Activated B cell treated with CpG ODN at 0.5 μM for 24 hours (primary cell): ENCODE results near the gene BEND5. TPM values are rescaled to one million over a fixed set of nuclear protein-coding genes. Genes with fewer than 3 reads are reported as not detected.

Experiments
- ATAC-seq: fragments of 200-7000 bp; cut with Tn5 transposase; one replicate; pipeline ENCODE4 v1.10.0; 2021; ENCODE audit warnings: low read depth, mild to moderate bottlenecking, moderate library complexity
- CTCF ChIA-PET: fragments of 350-600 bp; sonication (Branson Sonifier 250); formaldehyde crosslinking; loops from one replicate; lab custom pipeline; 2021; ENCODE audit warnings: antibody characterized with exemption; lab: Charles Lee
- POLR2A ChIA-PET: fragments of 350-600 bp; sonication (Branson Sonifier 250); formaldehyde crosslinking; loops from one replicate; lab custom pipeline; 2021; ENCODE audit warnings: antibody characterized with exemption; lab: Charles Lee
- DNase-seq: peaks from one replicate; pipeline ENCODE4 v3.0.0; 2022
- H3K27ac Mint-ChIP-seq: one replicate; pipeline ENCODE4 v1.8.0; 2020; ENCODE audit warnings: mixed read lengths
- H3K27me3 Mint-ChIP-seq: one replicate; pipeline ENCODE4 v1.8.0; 2021; ENCODE audit warnings: mixed read lengths
- H3K36me3 Mint-ChIP-seq: one replicate; pipeline ENCODE4 v1.8.0; 2021; ENCODE audit warnings: low read depth, mixed read lengths
- H3K4me1 Mint-ChIP-seq: one replicate; pipeline ENCODE4 v1.8.0; 2021; ENCODE audit warnings: mixed read lengths
- H3K4me3 Mint-ChIP-seq: one replicate; pipeline ENCODE4 v1.8.0; 2020; ENCODE audit warnings: mild to moderate bottlenecking, mixed read lengths
- H3K9me3 Mint-ChIP-seq: one replicate; pipeline ENCODE4 v1.8.0; 2020; ENCODE audit warnings: mixed read lengths
- intact Hi-C: fragments of 100-400 bp; cut with micrococcal nuclease; formaldehyde crosslinking; loops from one replicate; pipeline ENCODE4 v1.15.1; 2024
- total RNA-seq: library from RNA; stranded (reverse); gene quantifications from 2 replicates; pipeline ENCODE4 v1.2.3, GENCODE V29; 2022
- TF ChIP-seq, protein P1 (sequence below): fragments of 200-600 bp; IDR thresholded peaks from one replicate; pipeline ENCODE4 v1.8.0; 2022; ENCODE audit warnings: antibody characterized with exemption, mild to moderate bottlenecking

Gene BEND5
- total RNA-seq, 1 donor from 2014 or later = 14.5 TPM

DNA sequence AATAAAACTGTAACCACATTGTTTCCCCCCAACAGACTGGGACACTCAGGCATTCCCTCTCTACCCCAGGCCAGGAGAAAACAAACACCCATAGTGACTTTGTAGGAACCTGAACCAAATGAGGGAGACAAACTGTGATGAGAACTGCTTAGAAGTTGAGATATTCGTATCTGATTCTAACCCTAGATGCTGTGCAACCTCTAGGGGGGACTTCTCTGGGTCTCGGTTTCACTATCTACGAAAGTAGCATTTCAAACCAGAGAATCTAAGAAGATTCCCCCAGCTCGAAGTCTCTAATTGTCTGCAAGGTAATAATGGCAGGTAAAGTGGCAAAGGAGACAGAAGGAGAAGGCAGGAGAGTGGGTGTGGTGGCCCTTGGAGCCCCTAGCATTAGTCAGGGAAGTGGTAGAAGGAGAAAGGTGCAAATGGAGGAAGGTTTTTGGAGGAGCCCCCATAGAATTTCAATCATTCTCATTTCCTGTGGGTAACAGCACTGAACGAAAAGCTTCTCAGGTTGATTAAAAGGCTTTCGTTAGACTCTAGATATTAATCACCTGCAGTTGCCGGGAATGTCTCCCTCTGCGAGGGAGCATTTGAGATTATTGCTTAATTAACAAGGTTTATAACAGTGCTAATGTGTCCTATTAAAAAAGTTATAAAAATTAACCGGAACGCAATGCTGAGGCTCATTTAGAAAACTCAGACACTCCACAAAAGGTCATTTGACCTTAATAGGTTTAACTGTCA, 46.4 kb downstream of the BEND5 start:
- H3K27ac Mint-ChIP-seq = peak overlapping the region; percentile 59
- ChIA-PET CTCF (no interaction called here), POLR2A (no interaction called here)
- no peaks in the 10 kb centered on the region for H3K9me3 Mint-ChIP-seq
- peaks cover 43% of the 10 kb centered on the region for H3K36me3 Mint-ChIP-seq
- ATAC-seq (no peak), DNase-seq (no peak)
- peaks cover 2% of the 10 kb centered on the region for H3K4me1 Mint-ChIP-seq
- no peak overlapping the region for H3K4me3 Mint-ChIP-seq
- TF ChIP-seq, protein P1, sequence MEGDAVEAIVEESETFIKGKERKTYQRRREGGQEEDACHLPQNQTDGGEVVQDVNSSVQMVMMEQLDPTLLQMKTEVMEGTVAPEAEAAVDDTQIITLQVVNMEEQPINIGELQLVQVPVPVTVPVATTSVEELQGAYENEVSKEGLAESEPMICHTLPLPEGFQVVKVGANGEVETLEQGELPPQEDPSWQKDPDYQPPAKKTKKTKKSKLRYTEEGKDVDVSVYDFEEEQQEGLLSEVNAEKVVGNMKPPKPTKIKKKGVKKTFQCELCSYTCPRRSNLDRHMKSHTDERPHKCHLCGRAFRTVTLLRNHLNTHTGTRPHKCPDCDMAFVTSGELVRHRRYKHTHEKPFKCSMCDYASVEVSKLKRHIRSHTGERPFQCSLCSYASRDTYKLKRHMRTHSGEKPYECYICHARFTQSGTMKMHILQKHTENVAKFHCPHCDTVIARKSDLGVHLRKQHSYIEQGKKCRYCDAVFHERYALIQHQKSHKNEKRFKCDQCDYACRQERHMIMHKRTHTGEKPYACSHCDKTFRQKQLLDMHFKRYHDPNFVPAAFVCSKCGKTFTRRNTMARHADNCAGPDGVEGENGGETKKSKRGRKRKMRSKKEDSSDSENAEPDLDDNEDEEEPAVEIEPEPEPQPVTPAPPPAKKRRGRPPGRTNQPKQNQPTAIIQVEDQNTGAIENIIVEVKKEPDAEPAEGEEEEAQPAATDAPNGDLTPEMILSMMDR = no peak
- intact Hi-C loops = no loop called here
- H3K27me3 Mint-ChIP-seq = no peaks in the 10 kb centered on the region

DNA sequence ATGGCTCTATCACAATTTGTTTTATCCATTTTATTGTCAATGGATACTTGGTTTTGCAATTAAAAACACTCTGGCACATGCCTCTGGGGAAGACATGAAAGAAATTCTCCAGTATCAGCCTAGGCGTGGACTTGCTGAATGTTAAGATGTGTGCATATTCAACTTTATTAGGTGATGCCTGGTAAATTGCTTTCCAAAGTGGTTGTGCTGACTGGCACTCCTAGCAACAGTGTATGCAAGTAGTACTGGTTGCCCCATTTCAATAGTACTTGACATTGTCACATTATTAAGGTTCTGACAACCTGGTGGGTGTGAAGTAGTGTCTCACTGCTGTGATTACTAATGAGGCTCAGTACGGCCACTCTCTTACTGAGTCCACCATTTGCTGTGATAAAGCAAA, 48.1 kb downstream of the BEND5 start:
- no peaks in the 10 kb centered on the region for H3K27me3 Mint-ChIP-seq
- no peak for ATAC-seq
- no peak overlapping the region for H3K27ac Mint-ChIP-seq

GRCh38 chr1:48726557-48727215, 50.0 kb downstream of the BEND5 start:
- Mint-ChIP-seq H3K36me3 (peaks cover 43% of the 10 kb centered on the region), H3K4me3 (no peak overlapping the region), H3K9me3 (no peaks in the 10 kb centered on the region), H3K4me1 (peaks cover 2% of the 10 kb centered on the region), H3K27ac (no peak overlapping the region), H3K27me3 (no peaks in the 10 kb centered on the region)
- ChIA-PET POLR2A (no interaction called here), CTCF (no interaction called here)
- ATAC-seq = no peak
- intact Hi-C loops = no loop called here
- no peak for DNase-seq
- TF ChIP-seq, protein P1 = no peak

More for the DNA sequence above, 48.1 kb downstream of the BEND5 start:
- Mint-ChIP-seq H3K4me1 (peaks cover 2% of the 10 kb centered on the region), H3K9me3 (no peaks in the 10 kb centered on the region), H3K36me3 (peaks cover 43% of the 10 kb centered on the region), H3K4me3 (no peak overlapping the region)
- CTCF ChIA-PET = no interaction called here
- TF ChIP-seq, protein P1 = no peak
- POLR2A ChIA-PET = no interaction called here
- no peak for DNase-seq
- intact Hi-C loops = no loop called here

GRCh38 chr1:48726139-48726538, 50.6 kb downstream of the BEND5 start:
- no peak for DNase-seq
- no peak overlapping the region for H3K4me3 Mint-ChIP-seq
- H3K9me3 Mint-ChIP-seq = no peaks in the 10 kb centered on the region
- TF ChIP-seq, protein P1 = no peak
- POLR2A ChIA-PET = no interaction called here
- H3K36me3 Mint-ChIP-seq = peaks cover 43% of the 10 kb centered on the region
- CTCF ChIA-PET = no interaction called here
- H3K27ac Mint-ChIP-seq = no peak overlapping the region
- ATAC-seq = no peak
- no peaks in the 10 kb centered on the region for H3K27me3 Mint-ChIP-seq
- H3K4me1 Mint-ChIP-seq = peaks cover 2% of the 10 kb centered on the region
- intact Hi-C loops = no loop called here

DNA sequence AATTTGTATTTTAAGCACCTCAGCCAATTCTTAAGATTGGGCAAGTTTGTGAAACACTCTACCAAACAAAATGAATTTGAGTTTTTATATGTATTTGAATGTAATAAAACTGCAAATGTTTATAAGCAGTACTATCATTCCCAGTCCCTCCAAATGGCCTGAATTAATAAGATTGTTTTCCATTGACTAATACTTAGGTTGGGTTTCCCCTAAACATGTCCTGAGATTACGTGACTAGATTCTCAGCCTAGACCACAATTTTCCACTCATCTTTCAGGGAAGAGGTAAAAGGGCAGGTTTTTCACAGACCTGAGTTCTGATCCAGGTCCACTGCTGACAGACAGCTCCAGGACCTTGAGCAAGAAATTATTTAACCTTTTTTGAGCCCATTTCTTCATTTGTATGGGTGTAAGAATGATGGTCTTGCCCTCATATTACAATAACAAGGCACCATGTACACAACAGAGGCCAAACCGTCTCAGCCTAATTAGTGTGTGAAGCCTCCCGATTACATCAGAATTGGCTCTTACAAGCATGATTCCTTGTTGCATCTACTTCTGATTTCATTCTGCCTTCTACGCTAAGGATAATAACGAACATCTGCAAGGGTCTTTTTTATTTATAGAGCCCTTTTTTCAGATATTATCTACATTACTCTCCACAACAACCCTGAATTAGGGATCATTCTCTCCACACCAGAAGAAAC, 51.2 kb downstream of the BEND5 start:
- intact Hi-C loops = no loop called here
- ATAC-seq (no peak), DNase-seq (no peak)
- ChIA-PET CTCF (no interaction called here), POLR2A (no interaction called here)
- Mint-ChIP-seq H3K27me3 (no peaks in the 10 kb centered on the region), H3K27ac (no peak overlapping the region), H3K36me3 (peaks cover 39% of the 10 kb centered on the region), H3K4me1 (peaks cover 2% of the 10 kb centered on the region), H3K4me3 (no peak overlapping the region), H3K9me3 (no peaks in the 10 kb centered on the region)
- TF ChIP-seq, protein P1 = no peak
